NT2/D1 (cell line): ENCODE measurements around the gene PHF13.

ENCODE experiments used
- YY1 ChIP-seq: IDR thresholded peaks from 2 replicates; pipeline ENCODE4 v1.6.1; 2011; ENCODE audit not compliant: insufficient read length, insufficient read depth
- ZNF274 ChIP-seq: IDR thresholded peaks from 2 replicates; pipeline ENCODE4 v1.6.1; 2011; ENCODE audit warnings: mild to moderate bottlenecking, low read depth, low read length

DNA sequence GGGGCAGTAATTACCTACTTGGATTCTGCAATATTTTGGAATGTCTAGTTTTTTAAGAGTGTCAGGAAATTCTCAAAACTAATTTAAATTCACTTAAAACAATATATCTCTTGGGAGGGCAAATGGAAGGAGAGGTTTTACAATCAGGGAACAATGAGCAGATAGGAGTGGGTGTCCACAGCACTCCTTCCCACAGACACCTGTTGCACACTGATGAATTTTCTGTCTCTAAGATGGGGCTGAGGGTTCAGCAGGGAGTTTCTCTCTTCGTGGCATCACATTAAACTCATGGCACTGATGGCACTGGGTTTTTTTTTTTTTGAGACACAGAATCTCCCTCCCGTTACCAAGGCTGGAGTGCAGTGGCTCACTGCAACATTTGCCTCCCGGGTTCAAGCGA is 5.5 kb downstream of the PHF13 start:
- TF ChIP-seq YY1, result no peak
- TF ChIP-seq ZNF274, result no peak
